HepG2 (cell line): ENCODE data around the gene AGAP3. TPM values are rescaled to one million over a fixed set of nuclear protein-coding genes. Genes with fewer than 3 reads are reported as not detected.

Experiments
- BCLAF1 ChIP-seq: fragments of 450-650 bp; IDR thresholded peaks from 2 replicates; pipeline ENCODE4 v1.6.1; 2017; ENCODE audit warnings: mild to moderate bottlenecking
- CENPT ChIP-seq: sonication (generic); formaldehyde crosslinking; IDR thresholded peaks from 2 replicates; pipeline ENCODE4 v1.8.0; 2022; ENCODE audit warnings: low read depth, mild to moderate bottlenecking, moderate library complexity, missing genetic modification reagents
- ELF3 ChIP-seq: IDR thresholded peaks from 2 replicates; pipeline ENCODE4 v1.6.1; 2016; ENCODE audit warnings: missing genetic modification reagents, missing compliant biosample characterization
- FOXP4 ChIP-seq: sonication (generic); formaldehyde crosslinking; IDR thresholded peaks from 2 replicates; pipeline ENCODE4 v1.4.0; 2020; ENCODE audit warnings: missing genetic modification reagents
- GTF3A ChIP-seq: sonication (generic); formaldehyde crosslinking; conservative IDR thresholded peaks from 2 replicates; pipeline ENCODE4 v1.4.0; 2020; ENCODE audit warnings: mild to moderate bottlenecking, missing genetic modification reagents
- NFAT5 ChIP-seq: sonication (generic); formaldehyde crosslinking; IDR thresholded peaks from 2 replicates; pipeline ENCODE4 v1.4.0; 2020; ENCODE audit warnings: missing genetic modification reagents
- NFKBIZ ChIP-seq: IDR thresholded peaks from 2 replicates; pipeline ENCODE4 v1.6.1; 2018; ENCODE audit warnings: missing genetic modification reagents, missing compliant biosample characterization
- PHF5A ChIP-seq: IDR thresholded peaks from one replicate; pipeline ENCODE4 v1.6.1; 2018; ENCODE audit warnings: low read depth, missing genetic modification reagents; ENCODE audit not compliant: unreplicated experiment
- REPIN1 ChIP-seq: sonication (generic); formaldehyde crosslinking; IDR thresholded peaks from 2 replicates; pipeline ENCODE4 v1.8.0; 2022; ENCODE audit warnings: missing genetic modification reagents, low read depth, mild to moderate bottlenecking, borderline replicate concordance
- RFX5 ChIP-seq: IDR thresholded peaks from 2 replicates; pipeline ENCODE4 v1.6.1; 2011; ENCODE audit warnings: low read depth, low read length, improper control_type of control experiment
- TEF ChIP-seq: sonication (generic); formaldehyde crosslinking; IDR thresholded peaks from 2 replicates; pipeline ENCODE4 v1.5.0; 2020; ENCODE audit warnings: missing genetic modification reagents
- ZBTB46 ChIP-seq: sonication (generic); formaldehyde crosslinking; IDR thresholded peaks from 2 replicates; pipeline ENCODE4 v1.4.0; 2020; ENCODE audit warnings: mild to moderate bottlenecking, missing genetic modification reagents, borderline replicate concordance
- ZBTB7A ChIP-seq: sonication (generic); formaldehyde crosslinking; IDR thresholded peaks from 2 replicates; pipeline ENCODE4 v1.8.0; 2022; ENCODE audit warnings: mild to moderate bottlenecking, missing genetic modification reagents
- ZBTB7B ChIP-seq: sonication (generic); formaldehyde crosslinking; IDR thresholded peaks from 2 replicates; pipeline ENCODE4 v1.4.0; 2020; ENCODE audit warnings: missing genetic modification reagents
- ZNF501 ChIP-seq: sonication (generic); formaldehyde crosslinking; IDR thresholded peaks from 2 replicates; pipeline ENCODE4 v1.5.1; 2020; ENCODE audit warnings: mild to moderate bottlenecking, moderate library complexity, missing genetic modification reagents
- ZNF563 ChIP-seq: sonication (generic); formaldehyde crosslinking; IDR thresholded peaks from 2 replicates; pipeline ENCODE4 v1.8.0; 2022; ENCODE audit warnings: mild to moderate bottlenecking, moderate library complexity, missing genetic modification reagents
- polyA plus RNA-seq, 8 experiments: library from polyadenylated mRNA; depleted of rRNA in 3 of 8; stranded (reverse) in 7 of 8; unstranded in 1 of 8; fragments of >200 nt; fragmentation: Illumina TruSeq in 4 of 8; extraction: Trizol in 4 of 8; gene quantifications; 2 replicates each; pipeline versions ENCODE4 v1.2.1 to v1.2.3, GENCODE V29; 2011 to 2016; ENCODE audit warnings: low read depth in 4 of 8, missing spikeins in 1 of 8, mixed read lengths in 1 of 8; ENCODE audit not compliant: insufficient read depth in 1 of 8
- total RNA-seq, 5 experiments: library from RNA; depleted of rRNA; stranded (reverse); fragments of >200 nt; fragmentation: Illumina TruSeq; extraction: Trizol; gene quantifications; 2 replicates each; pipeline ENCODE4 v1.2.3, GENCODE V29; 2016; ENCODE audit warnings: low read depth in 1 of 5

Gene AGAP3
- total and polyA plus RNA-seq, 2 of the 13 experiments (the other 11 are each of a cell fraction or from before 2014, with no cell fraction given), result 31.3 to 61.4 TPM

GRCh38 chr7:151060416-151061212, 25.7 kb upstream of the AGAP3 start (continued):
- TF ChIP-seq NFAT5 (CRISPR knock-in tag) (no peak), RFX5 (no peak), ZBTB7B (CRISPR knock-in tag) (no peak), FOXP4 (CRISPR knock-in tag) (0 out of 2 replicates have a peak, but pooled peaks have one; percentile 19), TEF (CRISPR knock-in tag) (no peak), REPIN1 (no peak), PHF5A (CRISPR knock-in tag) (no peak), ZBTB7A (0 out of 2 replicates have a peak, but pooled peaks have one; percentile 18), ZBTB46 (CRISPR knock-in tag) (0 out of 2 replicates have a peak, but pooled peaks have one; percentile 69), NFKBIZ (CRISPR knock-in tag) (no peak), ZNF563 (peak; percentile 17; the same call in 1 of the 2 replicates), CENPT (no peak), BCLAF1 (no peak), GTF3A (no peak), ELF3 (no peak), ZNF501 (CRISPR knock-in tag) (0 out of 2 replicates have a peak, but pooled peaks have one; percentile 7)
